HG03095 (cell line): ENCODE measurements around the gene USP22.
"Not testable (repeated sequence)": the region's sequence is repeated elsewhere in the genome, so short reads cannot be mapped to it uniquely, and the experiment has no call there.

ENCODE experiments used
- ATAC-seq: cut with Tn5 transposase; IDR thresholded peaks from one replicate; pipeline ENCODE4 v1.9.1; 2021; ENCODE audit warnings: moderate library complexity; ENCODE audit not compliant: unreplicated experiment

Gene USP22

GRCh38 chr17:21042458-21043295 is at the start of gene USP22:
Gene USP22 (minus strand): TSS chr17:21043011. CDS start chr17:21042835, 176 bp downstream.
- ATAC-seq = peak; percentile 52

GRCh38 chr17:21090902-21091618 is 48.2 kb upstream of the USP22 start:
- no peak for ATAC-seq

GRCh38 chr17:21089933-21090901 is 47.4 kb upstream of the USP22 start:
- ATAC-seq = no peak

- ATAC-seq = no peak
Observed at GRCh38 chr17:21089145-21089544, 46.3 kb upstream of the USP22 start.

- ATAC-seq = no peak
Observed at GRCh38 chr17:21085707-21086106, 42.9 kb upstream of the USP22 start.

- ATAC-seq = not testable (repeated sequence)
Observed at GRCh38 chr17:21085280-21085679, 42.5 kb upstream of the USP22 start.

GRCh38 chr17:21082001-21082436 is 39.2 kb upstream of the USP22 start:
- ATAC-seq = no peak

- ATAC-seq = no peak
Observed at GRCh38 chr17:21079196-21079595, 36.4 kb upstream of the USP22 start.

GRCh38 chr17:21078016-21078780 is 35.4 kb upstream of the USP22 start:
- ATAC-seq = no peak

- ATAC-seq = no peak
Observed at GRCh38 chr17:21077281-21077680, 34.5 kb upstream of the USP22 start.

GRCh38 chr17:21076242-21076641 is 33.4 kb upstream of the USP22 start:
- no peak for ATAC-seq

GRCh38 chr17:21075739-21076085 is 32.9 kb upstream of the USP22 start:
- ATAC-seq = no peak

- no peak for ATAC-seq
Observed at GRCh38 chr17:21072745-21073197, 30.0 kb upstream of the USP22 start.

- ATAC-seq = no peak
Observed at GRCh38 chr17:21066394-21066793, 23.6 kb upstream of the USP22 start.

- no peak for ATAC-seq
Observed at GRCh38 chr17:21061971-21062526, 19.2 kb upstream of the USP22 start.

GRCh38 chr17:21061158-21061835 is 18.5 kb upstream of the USP22 start:
- no peak for ATAC-seq

GRCh38 chr17:21059761-21060160 is 16.9 kb upstream of the USP22 start:
- no peak for ATAC-seq

GRCh38 chr17:21058098-21058893 is 15.5 kb upstream of the USP22 start:
- no peak for ATAC-seq

GRCh38 chr17:21053056-21053455 is 10.2 kb upstream of the USP22 start:
- peak; percentile 62 for ATAC-seq
